VCaP (cell line): ENCODE measurements around the gene TRMT61A.

Experiments
- H3K27ac ChIP-seq: fragments of 450-650 bp; 2 replicates; pipeline ENCODE4 v1.5.1; 2017
- TF ChIP-seq, protein P1 (sequence below): fragments of 450-650 bp; conservative IDR thresholded peaks from 2 replicates; pipeline ENCODE4 v1.5.1; 2017; ENCODE audit warnings: mild to moderate bottlenecking, moderate library complexity

Gene TRMT61A

DNA sequence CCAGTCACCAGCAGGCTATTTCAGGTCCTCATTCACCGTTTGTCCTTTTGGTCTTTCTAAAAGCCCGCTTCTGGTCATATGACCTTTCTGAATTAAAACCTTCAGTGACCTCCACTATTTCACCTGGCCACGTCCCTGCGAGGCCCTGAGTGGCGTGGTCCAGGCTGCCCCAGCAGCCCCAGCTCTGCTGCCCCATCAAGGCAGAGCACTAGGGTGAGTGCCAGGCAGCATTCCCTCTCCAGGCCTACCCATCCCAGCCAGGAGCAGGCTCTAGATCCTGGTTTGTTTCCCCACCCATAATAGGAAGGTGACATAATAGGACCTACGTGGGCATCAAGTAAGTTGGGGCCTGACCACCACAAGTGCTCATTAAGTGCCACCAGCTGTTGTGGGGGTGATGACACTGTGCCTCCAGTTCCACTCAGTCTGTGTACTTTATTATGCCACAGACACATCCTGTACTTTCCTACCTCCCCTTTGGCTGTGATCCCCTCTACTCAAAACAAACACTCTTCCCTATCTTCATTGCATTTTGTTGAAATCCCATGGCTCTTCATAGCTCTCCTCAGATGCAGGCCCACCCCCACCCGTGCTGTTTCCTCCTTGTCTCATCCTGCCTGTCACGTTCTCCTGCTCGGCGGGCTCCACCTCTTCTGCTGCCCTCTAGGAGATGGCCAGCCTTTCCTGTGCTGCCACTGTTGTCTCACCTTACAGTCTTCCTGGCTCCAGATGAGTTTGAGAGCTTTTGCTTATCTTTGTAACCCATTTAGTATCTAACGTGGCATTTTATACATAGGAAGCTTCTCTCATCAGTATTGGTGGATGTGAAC lies 27.7 kb upstream of the TRMT61A start:
- peak overlapping the region; percentile 59 for H3K27ac ChIP-seq
- TF ChIP-seq, protein P1, sequence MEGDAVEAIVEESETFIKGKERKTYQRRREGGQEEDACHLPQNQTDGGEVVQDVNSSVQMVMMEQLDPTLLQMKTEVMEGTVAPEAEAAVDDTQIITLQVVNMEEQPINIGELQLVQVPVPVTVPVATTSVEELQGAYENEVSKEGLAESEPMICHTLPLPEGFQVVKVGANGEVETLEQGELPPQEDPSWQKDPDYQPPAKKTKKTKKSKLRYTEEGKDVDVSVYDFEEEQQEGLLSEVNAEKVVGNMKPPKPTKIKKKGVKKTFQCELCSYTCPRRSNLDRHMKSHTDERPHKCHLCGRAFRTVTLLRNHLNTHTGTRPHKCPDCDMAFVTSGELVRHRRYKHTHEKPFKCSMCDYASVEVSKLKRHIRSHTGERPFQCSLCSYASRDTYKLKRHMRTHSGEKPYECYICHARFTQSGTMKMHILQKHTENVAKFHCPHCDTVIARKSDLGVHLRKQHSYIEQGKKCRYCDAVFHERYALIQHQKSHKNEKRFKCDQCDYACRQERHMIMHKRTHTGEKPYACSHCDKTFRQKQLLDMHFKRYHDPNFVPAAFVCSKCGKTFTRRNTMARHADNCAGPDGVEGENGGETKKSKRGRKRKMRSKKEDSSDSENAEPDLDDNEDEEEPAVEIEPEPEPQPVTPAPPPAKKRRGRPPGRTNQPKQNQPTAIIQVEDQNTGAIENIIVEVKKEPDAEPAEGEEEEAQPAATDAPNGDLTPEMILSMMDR, result no peak

- TF ChIP-seq, protein P1, result no peak
- H3K27ac ChIP-seq, result peak overlapping the region; percentile 59
Observed at GRCh38 chr14:103501921-103502669, 26.9 kb upstream of the TRMT61A start.

DNA sequence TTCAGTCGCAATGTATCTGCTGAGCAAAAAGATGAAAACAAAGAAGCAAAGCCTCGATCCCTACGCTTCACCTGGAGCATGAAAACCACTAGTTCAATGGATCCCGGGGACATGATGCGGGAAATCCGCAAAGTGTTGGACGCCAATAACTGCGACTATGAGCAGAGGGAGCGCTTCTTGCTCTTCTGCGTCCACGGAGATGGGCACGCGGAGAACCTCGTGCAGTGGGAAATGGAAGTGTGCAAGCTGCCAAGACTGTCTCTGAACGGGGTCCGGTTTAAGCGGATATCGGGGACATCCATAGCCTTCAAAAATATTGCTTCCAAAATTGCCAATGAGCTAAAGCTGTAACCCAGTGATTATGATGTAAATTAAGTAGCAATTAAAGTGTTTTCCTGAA lies 26.1 kb upstream of the TRMT61A start:
- no peak overlapping the region for H3K27ac ChIP-seq
- TF ChIP-seq, protein P1, result no peak

GRCh38 chr14:103503296-103503695 lies 25.7 kb upstream of the TRMT61A start:
- TF ChIP-seq, protein P1, result no peak

DNA sequence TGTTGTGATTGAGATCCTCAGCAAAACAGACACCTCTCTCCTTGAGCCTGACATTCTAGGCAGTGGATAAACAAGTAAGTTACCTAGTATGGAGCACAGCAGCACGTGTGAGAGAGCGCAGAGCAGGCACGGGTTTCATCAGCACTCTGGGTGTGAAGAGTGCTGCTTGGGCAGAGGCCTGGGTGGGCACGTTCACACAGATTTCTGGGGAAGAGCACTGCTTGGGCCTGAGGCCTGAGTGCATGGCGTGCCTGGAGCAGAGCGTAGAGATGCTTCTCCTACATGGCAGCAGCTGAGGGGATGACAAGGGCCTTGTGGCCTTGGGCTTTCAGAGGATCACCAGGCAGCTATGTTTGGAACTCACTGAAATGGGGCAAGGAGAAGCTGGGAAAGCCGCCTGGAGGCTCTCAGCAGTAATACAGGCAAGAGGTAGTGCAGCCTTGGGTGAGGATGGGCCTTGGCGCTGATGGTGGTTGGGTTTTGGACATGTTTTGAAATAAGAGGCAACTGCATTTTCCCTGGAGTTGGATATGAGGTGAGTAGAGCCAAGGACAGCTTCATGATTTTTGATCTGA lies 23.9 kb upstream of the TRMT61A start:
- TF ChIP-seq, protein P1, result no peak
- no peak overlapping the region for H3K27ac ChIP-seq

More at GRCh38 chr14:103503296-103503695, 25.7 kb upstream of the TRMT61A start:
- no peak overlapping the region for H3K27ac ChIP-seq

DNA sequence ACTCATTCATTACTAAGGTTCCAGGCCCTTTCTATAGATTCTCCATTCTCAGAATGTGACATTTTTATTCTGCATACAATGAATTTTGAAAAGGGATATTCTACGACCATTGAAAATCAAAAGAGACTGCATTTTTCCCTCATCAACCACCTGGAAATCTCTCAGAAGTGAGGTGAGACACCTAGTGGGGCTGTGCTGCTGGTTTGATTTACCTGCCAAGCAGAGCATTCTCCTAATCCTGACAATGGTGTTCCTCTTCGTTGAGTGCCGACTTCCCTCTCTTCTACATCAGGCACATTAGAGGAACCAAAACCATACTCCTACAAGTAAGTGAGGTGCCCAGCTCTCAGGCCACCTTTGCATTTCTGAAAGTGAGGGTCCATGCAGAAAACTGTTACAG lies 21.2 kb upstream of the TRMT61A start:
- TF ChIP-seq, protein P1, result no peak
- H3K27ac ChIP-seq, result no peak overlapping the region
